ENCODE data around the gene PTPN4. TPM values are rescaled to one million over a fixed set of nuclear protein-coding genes. Genes with fewer than 3 reads are reported as not detected.
"Not testable (repeated sequence)": the region's sequence is repeated elsewhere in the genome, so short reads cannot be mapped to it uniquely, and the experiment has no call there.

The PTPN4 gene
- total RNA-seq, 1 donor from 2014 or later, result 46.9 TPM

- no peak for DNase-seq (ENCODE audit: extremely low read depth, low read depth, low spot score)
Observed at GRCh38 chr2:119801040-119801439, 41.3 kb downstream of the PTPN4 start.

- not testable (repeated sequence) for DNase-seq (ENCODE audit: extremely low read depth, low read depth, low spot score)
Observed at GRCh38 chr2:119801989-119802388, 42.3 kb downstream of the PTPN4 start.

- no peak for DNase-seq (ENCODE audit: extremely low read depth, low read depth, low spot score)
Observed at GRCh38 chr2:119803101-119803500, 43.4 kb downstream of the PTPN4 start.

GRCh38 chr2:119804409-119804808, 44.7 kb downstream of the PTPN4 start:
- DNase-seq (ENCODE audit: extremely low read depth, low read depth, low spot score), result not testable (repeated sequence)

GRCh38 chr2:119808516-119809147, 48.9 kb downstream of the PTPN4 start:
- no peak for DNase-seq (ENCODE audit: extremely low read depth, low read depth, low spot score)

GRCh38 chr2:119809339-119810048, 49.8 kb downstream of the PTPN4 start:
- DNase-seq (ENCODE audit: extremely low read depth, low read depth, low spot score), result no peak

- DNase-seq (ENCODE audit: extremely low read depth, low read depth, low spot score), result no peak
Observed at GRCh38 chr2:119810049-119810630, 50.4 kb downstream of the PTPN4 start.

GRCh38 chr2:119814216-119814615, 54.5 kb downstream of the PTPN4 start:
- DNase-seq (ENCODE audit: extremely low read depth, low read depth, low spot score), result no peak

- DNase-seq (ENCODE audit: extremely low read depth, low read depth, low spot score), result no peak
Observed at GRCh38 chr2:119818792-119819191, 59.1 kb downstream of the PTPN4 start.

GRCh38 chr2:119819846-119820245, 60.1 kb downstream of the PTPN4 start:
- no peak for DNase-seq (ENCODE audit: extremely low read depth, low read depth, low spot score)

- DNase-seq (ENCODE audit: extremely low read depth, low read depth, low spot score), result peak; percentile 94
Observed at GRCh38 chr2:119820275-119820674, 60.6 kb downstream of the PTPN4 start.

- no peak for DNase-seq (ENCODE audit: extremely low read depth, low read depth, low spot score)
Observed at GRCh38 chr2:119821266-119821665, 61.5 kb downstream of the PTPN4 start.

- DNase-seq (ENCODE audit: extremely low read depth, low read depth, low spot score), result no peak
Observed at GRCh38 chr2:119823734-119824334, 64.1 kb downstream of the PTPN4 start.

- DNase-seq (ENCODE audit: extremely low read depth, low read depth, low spot score), result no peak
Observed at GRCh38 chr2:119826370-119826961, 66.7 kb downstream of the PTPN4 start.

- no peak for DNase-seq (ENCODE audit: extremely low read depth, low read depth, low spot score)
Observed at GRCh38 chr2:119827866-119828507, 68.3 kb downstream of the PTPN4 start.

GRCh38 chr2:119836455-119837142, 76.9 kb downstream of the PTPN4 start:
- DNase-seq (ENCODE audit: extremely low read depth, low read depth, low spot score), result no peak

- no peak for DNase-seq (ENCODE audit: extremely low read depth, low read depth, low spot score)
Observed at GRCh38 chr2:119837350-119837749, 77.6 kb downstream of the PTPN4 start.

GRCh38 chr2:119837759-119838158, 78.0 kb downstream of the PTPN4 start:
- DNase-seq (ENCODE audit: extremely low read depth, low read depth, low spot score), result no peak

- no peak for DNase-seq (ENCODE audit: extremely low read depth, low read depth, low spot score)
Observed at GRCh38 chr2:119838179-119838578, 78.5 kb downstream of the PTPN4 start.

- no peak for DNase-seq (ENCODE audit: extremely low read depth, low read depth, low spot score)
Observed at GRCh38 chr2:119841550-119841949, 81.8 kb downstream of the PTPN4 start.

All from glomerular endothelial cell (primary cell).